Tibial nerve (tissue), 4 donors: ENCODE results near the gene TBXAS1.

Experiments
- CTCF ChIP-seq, 5 experiments: fragments of 200-600 bp in 3 of 5; fragments of 450-650 bp in 2 of 5; sonication (generic) in 3 of 5; IDR thresholded peaks; one replicate each; pipeline ENCODE4 v1.5.1; 2016 to 2019; ENCODE audit warnings: antibody characterized with exemption in 5 of 5, mild to moderate bottlenecking in 3 of 5, moderate library complexity in 2 of 5
- EP300 ChIP-seq, 2 donors: sonication (generic); formaldehyde crosslinking; IDR thresholded peaks; one replicate each; pipeline ENCODE4 v1.6.1; 2017; ENCODE audit warnings: antibody characterized with exemption in 2 of 2, mild to moderate bottlenecking in 1 of 2
- POLR2A ChIP-seq, 2 donors: fragments of 450-650 bp; IDR thresholded peaks; one replicate each; pipeline ENCODE4 v1.6.1; 2017; ENCODE audit warnings: antibody characterized with exemption in 2 of 2, mild to moderate bottlenecking in 2 of 2, moderate library complexity in 2 of 2

DNA sequence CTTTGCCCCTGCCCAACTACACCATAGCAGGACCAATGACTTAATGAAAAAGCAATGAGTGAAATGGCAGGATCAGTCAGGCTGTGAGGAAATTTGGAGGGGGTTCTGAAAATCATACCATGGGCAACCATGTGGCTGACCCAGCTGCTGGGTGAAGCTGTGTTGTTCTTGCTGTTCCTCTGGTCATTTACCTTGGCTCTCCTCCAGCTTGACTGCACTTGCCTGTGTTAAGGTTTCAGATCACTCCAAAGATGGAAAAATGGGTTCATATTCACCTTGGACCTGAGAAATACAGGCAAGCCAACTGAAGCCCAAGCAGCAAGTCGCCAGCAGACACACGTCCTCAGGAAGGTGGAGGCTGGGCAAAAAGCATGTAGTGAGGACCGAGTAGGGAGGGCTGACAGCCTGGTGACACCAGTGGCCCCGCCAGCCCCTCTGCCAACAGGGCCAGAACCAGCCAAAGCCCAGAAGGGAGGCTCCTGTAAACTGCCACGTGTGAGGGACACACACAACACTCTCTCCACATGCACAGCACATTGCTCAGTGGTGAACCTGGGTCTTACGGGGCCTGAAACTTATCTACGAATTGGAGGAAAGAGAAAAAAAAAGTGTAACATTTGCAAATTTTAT, 193.6 kb downstream of the TBXAS1 start:
- TF ChIP-seq CTCF (IDR thresholded peaks at IDR 0.05) = no peak
- no peak for TF ChIP-seq POLR2A (IDR thresholded peaks at IDR 0.05)
- TF ChIP-seq EP300 (IDR thresholded peaks at IDR 0.05) = no peak
